Measurements from ENCODE around the gene ST8SIA6.
A peak's percentile ranks its signal among the peaks of the same experiment; 100 is the strongest.
"Not testable (repeated sequence)": the region's sequence is repeated elsewhere in the genome, so short reads cannot be mapped to it uniquely, and the experiment has no call there.

ST8SIA6 gene

DNA sequence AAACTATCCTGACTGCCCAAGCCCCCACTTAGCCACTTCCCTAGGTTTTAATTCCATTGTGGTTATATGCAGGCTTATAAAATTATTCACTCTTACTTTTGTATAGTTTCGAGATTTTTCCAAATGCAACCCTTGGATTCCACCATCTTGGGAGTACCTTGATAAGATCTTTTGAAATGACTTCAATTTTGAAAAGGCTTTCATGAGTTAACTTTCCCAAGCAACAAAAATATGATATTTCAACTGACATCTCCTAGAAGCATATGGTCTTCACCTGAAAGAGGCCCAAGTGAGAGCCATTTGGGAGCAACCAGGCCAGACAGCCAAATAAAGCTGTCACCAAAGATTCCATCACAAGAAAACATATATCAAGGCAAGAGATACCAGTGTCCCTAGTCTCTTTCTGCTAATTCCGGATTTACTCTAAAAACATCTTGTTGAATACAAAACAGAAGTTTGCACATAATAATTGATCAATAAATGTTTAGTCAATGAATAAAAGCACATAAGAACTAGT lies 1.7 kb upstream of the ST8SIA6 start:
- no peak for DNase-seq

DNA sequence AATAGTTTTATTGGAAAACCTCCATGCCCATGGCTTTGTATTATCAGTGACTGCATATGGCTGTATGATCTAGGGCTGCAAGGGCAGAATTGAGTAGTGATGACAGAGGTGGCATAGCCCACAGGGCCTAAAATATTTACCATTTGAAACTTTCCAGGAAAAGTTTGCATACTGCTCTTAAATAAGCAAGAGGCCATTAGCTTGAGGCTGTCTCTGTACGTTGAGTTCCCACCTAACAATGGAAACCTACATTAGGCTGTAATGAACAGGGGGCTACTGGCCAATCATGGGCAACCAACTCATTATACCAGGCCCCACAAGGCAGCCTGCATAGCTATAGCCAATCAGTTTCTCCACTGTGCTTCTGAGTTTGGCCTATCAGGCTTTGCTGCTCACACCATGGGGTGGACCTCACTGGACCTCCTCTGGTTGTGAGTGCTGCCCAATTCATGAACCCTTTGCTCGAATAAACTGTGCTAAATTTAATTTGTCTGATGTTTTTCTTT lies 673 bp upstream of the ST8SIA6 start:
- peak in 1 of 5 donors; percentile 6 for DNase-seq

DNA sequence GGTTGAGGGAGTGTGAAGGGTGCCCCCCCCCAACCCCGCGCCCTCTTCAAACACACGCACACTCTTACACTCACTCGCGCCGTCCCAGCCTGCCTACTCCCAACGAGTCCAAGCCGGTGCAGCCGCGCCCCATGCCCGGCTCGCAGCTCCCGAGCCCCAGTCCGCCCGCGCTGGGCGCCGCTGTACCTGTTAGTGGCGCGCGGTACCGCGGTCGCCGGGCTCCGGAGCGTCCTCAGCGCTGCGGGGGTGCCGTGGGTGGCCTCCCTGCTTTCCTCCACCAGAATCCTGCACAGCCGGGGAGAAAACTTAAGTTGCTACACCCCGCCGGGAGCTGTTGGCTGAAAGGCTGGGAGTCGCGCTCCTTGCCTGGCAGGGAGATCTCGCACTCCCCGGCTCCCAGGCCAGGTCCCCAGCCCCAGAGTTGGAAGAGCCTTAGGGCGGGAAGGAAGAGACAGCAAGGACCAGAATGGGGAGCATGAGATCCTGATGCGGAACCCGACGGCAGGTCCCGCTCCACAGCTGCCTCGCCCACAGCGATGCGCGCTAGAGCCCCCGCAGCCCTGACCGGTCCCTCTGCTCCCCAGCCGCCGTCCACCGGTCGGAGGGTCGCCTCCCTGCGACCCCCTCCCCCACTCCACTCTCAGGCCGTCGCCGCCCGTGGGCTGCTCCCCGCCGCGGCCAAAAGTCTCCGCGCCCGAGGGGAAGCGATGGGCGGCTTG lies 863 bp downstream of the ST8SIA6 start:
- DNase-seq: peak in 4 of 5 donors; percentile 19 to 61 (median 24)

DNA sequence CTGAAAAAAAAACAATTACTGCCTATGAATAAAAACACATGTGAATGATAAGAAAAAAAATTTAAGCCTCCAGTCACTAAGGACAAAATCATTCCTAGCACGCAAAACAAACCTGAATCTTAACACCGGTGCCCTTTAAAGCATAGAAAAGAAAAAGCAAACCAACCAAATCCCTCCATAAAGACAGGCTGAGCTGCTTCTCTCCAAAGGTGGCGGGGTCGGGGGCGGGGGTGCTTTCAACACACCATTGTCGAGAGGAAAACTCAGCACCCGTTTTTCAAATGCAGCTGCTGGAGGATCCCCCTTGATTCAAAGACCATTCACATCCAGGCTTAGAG lies 1.4 kb downstream of the ST8SIA6 start:
- no peak for DNase-seq

DNA sequence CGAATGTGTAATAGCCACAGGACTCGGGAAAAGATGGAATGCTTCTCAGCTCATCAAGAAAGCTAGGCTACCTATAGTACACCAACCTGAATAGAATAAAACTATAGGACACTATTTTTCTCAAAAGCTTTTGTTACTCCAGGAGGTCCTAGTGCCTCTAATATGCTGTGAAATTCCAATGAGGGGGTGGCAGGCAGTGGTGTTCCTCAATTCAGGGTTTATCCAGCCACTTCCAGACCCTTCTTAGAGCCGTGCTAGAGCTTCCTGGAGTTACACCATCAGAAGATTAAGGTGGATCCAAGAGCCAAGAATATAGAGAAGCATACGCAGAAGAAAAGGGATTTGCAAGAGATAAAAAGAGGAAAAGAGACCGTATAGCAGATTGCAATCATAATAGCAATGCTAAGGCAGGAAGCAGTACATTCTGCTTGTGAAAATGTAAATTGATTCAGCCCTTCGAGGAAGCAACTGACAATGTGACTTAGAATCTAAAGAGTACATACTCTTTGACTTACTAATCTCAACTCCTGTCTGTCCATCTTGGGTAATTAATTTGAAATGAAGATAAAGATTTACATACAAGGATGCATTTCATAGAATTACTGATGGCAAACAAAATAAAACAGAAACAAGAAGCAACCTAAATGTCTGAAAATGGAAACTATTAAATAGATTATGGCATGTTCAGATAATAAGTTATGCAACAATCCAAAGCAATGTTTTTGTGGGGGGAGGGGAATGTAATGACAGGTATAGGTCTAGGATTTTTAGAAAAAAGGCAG lies 2.1 kb downstream of the ST8SIA6 start:
- DNase-seq: peak in 1 of 5 donors; percentile 30

DNA sequence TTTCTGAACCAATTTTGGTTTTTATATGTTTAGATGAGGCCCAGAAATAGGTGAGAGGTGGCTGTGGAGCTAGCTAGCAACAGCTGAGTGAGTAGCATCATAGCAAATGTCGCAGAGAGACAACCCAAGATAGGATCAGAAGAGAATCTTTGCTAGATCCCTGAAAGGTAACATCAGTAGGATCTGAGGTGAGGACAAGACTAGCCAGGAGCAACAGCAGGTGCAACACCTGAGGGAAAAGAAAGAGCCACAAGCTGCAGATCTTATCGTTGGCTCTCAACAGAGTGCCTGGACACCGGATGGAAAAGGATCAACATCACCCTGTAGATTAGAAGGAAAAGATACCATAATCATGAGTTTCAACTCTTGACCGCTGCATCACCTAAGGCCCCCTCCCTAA lies 4.4 kb downstream of the ST8SIA6 start:
- no peak for DNase-seq

DNA sequence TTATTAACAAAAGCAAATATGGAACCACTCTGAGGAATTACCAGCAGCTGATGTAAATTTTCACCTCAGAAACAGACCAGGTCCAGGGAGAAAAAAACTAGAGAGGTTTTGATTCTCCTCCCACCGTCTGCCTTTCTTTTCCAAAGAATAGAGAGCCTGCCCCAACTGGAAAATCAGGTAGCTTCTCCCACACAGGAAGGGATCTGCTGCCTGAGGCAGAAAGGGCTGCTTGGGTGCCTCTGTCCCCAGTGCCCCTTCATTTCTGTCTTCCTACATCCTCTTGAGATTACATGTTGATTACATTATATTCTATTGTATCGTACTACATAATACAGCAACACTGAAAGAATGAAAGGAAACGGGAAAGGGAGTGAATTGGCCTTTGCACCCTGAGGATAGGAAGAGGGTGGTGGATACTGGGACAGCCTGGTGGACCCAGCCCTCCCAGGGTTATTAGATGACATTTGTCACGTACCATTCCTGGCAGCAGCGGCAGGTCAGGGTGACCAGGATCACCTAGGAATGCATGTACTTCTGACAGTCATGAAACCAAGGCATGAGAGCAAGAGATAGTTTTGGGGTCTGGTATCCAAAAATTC lies 8.9 kb downstream of the ST8SIA6 start:
- no peak for DNase-seq

DNA sequence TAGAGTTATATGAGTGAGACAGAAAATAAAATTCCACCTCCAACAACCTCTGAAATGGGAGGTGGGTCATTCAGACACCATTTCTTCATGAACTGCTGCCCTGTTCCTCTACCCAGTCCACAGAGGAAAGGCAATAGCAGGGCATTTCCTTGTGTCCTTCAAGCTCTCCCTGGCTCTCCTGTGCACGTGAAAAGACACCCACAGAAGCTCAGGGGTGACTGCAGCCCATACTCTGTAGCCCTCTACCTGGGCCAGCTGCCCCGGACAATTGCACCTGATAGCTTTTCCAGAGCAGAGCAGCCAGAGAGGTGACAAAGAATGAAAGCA lies 10.0 kb downstream of the ST8SIA6 start:
- no peak for DNase-seq

DNA sequence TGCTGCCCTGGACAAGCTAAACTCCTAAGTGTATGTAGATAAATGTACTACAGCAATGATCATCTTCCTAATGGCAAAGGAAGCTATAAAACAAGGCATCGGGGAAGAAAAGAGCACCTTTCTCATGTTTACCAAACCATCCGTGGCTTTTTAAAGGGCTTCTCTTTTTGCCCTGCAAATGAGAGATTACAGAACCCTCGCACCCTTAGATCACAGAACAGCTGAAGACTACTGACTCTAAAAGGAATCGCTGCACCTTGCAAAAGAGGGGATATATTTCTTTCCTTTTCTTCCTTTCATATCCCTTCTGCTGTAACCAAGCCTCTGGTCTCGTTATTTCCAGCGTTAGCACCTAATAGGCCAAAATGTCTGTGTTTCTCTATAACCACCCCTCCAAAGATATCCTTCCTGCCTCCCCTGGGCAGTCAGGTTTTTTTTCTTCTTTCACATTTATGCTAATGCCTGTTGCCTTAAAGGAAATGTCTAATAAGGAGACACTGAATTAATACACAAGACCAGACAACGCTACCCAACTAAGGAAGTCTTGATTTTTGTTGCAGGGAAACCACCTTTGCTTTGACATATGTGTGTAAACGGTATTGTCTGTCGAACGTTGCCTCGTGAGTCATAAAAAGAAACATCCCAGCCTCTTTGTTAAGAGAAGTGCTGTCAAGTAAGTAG lies 10.5 kb downstream of the ST8SIA6 start:
- peak in 1 of 5 donors; percentile 89 for DNase-seq

DNA sequence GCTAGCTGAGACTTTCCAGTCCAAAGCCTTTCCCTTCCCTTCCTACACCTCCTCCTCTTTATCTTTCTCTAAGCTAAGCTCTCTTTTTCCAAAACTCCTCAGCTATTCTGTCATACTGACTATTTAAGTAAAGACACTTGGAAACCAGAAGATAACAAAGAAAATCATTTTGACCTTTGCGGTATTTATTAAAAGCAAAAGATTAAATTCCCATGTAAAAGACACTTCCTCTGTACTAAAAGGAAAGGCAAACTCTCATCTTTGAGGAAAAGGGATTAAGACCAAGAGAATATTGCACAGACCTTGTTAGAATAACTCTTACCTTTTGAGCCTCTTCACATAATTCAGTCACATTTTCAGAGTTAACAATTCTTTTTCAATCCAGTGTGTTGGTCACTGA lies 15.8 kb downstream of the ST8SIA6 start:
- no peak for DNase-seq

DNA sequence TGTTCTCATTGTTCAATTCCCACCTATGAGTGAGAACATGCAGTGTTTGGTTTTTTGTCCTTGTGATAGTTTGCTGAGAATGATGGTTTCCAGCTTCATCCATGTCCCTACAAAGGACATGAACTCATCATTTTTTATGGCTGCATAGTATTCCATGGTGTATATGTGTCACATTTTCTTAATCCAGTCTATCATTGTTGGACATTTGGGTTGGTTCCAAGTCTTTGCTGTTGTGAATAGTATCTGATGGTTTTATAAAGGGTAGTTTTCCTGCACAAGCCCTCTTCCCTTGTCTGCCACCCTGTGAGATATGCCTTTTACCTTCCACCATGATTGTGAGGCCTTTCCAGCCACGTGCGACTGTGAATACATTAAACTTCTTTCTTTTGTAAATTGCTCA lies 17.8 kb downstream of the ST8SIA6 start:
- not testable (repeated sequence) for DNase-seq

DNA sequence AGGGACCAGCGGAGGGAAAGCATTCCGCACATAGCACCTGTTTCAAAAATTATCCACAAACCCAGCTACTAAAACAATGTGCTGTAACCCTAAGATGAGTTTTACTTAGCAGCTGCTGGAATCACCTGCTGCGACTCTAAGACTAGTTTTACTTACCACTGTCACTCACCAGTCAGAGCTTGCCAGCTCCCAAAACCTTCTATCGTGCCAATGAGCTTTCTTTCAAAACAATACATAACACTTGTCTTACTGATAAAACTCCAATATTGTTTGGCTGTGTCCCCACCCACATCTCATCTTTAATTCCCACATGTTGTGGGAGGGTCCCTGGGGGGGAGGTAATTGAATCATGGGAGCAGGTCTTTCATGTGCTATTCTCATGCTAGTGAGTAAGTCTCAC lies 18.4 kb downstream of the ST8SIA6 start:
- DNase-seq: no peak

DNA sequence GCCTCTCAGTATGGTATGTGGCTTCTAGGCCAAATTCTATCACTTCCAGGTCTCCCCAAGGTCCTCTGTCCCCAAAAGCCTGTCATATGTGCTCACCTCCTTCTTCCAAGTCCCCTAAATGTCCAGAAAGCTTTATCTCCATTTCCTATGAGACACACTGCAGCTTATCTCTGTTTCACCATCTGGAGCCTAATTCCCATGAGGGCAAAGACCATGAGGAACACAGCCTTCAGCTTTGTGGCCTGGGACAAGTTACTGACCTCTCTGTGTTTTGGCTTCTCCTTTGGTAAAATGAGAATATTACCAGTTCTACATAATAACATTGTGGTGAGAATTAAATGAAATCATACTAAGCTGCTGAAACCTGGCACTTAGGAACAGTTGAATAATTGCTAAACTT lies 19.2 kb downstream of the ST8SIA6 start:
- DNase-seq: no peak

DNA sequence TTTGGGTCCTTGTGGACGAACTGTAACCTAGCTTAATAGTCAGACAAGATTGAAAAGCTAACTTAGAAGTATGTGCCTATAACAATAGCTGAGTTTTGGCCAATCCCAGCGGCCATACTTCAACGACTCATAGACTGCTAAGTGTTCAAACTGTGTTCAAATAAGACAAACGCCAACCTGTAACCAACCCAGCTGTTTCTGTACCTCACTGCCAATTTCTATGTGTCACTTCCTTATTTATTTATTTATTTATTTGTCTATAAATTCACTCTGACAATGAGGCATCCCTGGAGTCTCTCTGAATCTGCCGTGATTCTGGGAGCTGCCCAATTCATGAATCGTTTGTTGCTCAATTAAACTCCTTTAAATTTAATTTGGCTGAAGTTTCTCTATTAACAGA lies 21.7 kb downstream of the ST8SIA6 start:
- DNase-seq: no peak

DNA sequence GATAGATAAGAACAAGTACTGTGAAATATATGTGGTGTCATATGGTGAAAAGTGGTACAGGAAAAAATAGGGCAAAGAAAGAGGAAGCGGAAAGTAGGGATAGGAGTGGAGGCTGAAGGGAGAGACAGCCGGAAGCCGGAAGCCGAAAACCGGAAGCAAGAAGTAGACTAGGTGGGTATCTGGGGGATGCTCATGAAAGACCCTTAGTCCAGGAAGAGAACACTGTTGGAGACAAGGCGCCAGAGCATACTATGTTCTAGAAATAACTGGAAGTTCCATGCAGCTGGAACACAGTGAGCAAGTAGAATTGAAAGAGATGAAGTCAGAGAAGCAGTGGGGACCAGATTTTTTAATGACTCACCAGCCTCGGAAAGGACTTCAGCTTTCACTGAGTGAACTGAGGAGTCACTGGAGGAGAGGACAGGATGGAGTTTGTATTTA lies 22.5 kb downstream of the ST8SIA6 start:
- DNase-seq: no peak

DNA sequence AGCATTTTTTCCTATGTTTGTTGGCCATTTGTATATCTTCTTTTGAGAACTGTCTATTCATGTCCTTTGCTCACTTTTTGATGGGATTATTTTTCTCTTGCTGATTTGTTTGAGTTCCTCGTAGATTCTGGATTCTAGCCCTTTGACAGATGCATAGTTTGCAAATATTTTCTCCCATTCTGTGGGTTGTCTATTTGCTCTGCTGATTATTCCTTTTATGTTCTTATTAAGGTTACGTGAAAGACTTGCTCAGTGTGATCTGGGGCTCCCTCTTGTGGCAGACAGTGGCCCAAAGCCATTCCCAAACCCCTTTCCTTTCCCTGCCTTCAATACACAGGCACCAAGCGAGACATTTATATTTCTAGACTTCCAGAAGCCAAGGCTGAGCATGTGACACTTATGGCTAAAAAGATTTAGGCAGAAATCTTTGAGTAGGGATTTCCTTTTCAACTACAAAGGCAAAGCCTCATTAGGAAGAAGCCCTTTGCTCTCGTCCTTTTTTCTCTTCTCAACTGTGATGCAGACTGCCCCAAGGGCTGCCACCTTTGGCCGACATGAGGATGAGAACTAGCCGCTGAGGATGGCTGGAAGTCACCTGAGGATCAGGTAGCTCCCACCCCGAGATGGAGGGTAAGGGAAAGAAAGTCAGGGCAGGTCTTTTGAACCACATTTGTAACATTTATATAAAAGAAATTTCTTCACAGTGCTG lies 23.6 kb downstream of the ST8SIA6 start:
- DNase-seq: peak; percentile 19 to 57 (median 48)

DNA sequence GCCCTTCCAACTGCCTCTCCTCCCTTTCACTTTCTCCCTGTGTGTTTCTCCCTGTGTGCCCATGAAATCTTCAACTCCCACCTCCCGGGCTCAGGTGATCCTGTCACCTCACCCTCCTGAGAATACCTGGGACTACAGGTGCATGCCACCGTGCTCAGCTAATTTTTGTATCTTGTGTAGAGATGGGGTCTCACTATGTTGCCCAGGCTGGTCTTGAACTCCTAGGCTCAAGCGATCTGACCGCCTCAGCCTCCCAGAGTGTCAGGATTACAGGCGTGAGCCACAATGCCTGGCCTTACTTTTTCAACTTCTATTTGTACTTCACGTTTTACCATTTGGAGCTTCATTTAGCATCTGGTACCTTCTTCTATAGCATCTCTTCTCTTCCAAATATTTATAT lies 24.9 kb downstream of the ST8SIA6 start:
- DNase-seq: no peak

DNA sequence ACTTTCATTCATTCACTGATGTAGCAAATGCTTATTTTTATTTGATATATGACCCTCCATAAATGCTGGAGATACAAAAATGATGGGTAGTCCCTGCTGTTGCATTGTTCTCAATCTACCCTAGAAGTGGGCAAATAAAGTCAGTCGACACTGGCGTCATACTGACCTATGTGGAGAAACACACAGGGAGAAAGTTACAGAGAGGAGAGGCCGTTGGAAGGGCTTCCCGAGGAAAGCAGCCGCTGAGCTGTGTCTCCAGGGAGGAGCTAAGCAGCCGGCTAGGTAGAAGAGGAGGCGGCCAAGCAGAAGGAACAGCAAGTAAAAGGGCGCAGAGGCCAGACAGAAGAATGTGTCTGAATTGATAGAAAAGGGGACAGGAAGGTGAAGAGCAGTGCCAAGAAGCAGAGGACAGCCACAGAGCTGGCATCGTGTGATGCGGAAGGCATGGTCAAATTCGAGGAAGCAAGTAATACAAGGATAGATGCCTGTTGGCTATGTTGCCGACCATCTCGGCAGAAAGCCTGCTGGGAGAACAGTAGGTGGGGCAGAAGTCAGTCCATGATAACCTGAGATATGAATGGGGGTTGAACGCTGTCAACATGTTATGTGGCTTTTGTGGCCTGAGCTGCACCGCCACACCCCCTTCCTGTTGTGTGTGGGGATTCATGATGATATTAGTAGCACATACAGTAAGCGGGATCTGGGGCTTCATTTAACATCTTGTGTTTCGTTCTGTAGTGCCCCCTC lies 25.9 kb downstream of the ST8SIA6 start:
- peak; percentile 46 to 92 (median 59) for DNase-seq

DNA sequence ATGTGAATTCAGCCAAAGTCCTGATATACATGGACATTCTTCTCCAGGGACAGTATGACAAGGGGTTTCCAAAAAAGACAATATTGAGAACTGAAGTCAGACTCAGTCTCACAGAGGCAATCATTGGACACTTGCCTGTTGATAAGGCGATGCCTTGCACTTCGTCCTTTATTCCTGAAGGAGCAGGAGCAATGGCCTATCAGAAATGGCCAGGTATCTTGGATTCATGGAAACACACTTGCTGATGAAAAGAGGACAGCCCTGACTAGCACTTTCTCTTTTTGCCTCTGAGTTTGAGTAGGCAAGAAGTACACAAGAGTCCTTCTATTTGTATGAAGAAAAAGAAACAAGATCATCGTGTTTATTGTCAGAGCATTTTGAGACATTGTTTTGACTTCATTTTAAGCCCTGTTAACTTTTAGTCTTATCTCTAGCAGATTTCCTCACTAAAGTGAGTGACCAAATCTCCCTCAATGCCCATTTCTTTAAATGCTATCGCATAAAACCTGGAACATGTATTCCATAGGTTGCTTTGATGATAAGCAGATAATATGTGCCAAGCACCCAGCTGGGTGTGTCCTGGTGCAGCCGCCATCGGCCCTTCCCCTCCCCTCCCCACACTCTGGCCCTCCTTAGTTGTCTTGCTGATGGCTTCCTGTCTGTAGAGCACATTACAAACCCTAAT lies 26.6 kb downstream of the ST8SIA6 start:
- DNase-seq: peak in 1 of 5 donors; percentile 34

DNA sequence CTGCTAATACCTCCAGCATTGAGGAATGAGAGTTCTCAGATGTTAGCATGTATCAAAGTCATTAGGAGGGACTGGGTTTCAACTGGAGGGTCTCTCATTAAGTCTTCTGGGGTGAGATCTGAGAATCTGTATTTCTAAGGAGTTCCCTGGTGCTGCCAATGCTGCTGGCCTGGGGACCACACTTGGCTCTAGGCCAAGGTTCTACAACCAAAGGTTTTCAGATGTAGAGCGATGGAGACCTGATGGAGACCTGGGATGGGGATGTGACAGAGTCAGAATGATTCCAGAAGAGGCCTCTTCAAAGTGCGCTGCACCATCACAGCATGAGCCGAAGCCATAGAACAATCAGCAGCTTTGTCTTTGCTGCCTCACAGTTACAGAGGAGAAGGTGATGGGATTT lies 27.2 kb downstream of the ST8SIA6 start:
- no peak for DNase-seq

DNA sequence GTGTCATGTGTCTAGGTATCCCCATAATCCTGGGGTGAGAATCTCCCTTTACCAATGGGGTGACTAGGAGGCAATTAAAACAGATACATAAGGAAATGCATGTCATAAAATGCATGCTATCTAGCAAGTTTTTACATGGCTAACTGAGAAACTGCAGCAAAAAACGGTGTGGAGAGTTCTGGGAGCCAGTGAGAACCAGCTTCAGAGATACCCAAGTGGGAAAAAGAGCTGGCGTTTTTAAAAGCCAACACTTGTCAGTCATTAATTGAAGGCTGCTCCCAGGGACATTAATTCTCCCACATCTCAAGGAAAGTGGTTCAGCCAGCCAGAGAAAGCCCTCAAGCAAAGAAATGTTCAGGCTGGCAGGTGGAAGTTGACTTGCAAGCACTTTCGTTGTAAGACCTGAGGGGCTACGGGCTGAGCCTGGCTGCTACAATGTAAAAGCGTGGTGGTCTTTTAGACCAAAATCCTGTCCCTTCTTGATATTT lies 28.1 kb downstream of the ST8SIA6 start:
- no peak for DNase-seq
